Hematopoietic multipotent progenitor cell treated with erythropoietin and hydrocortisone succinate and interleukin-3 and kit ligand, for 6 days (in vitro differentiated cells): ENCODE results near the gene PRKX.
"Not testable (repeated sequence)": the region's sequence is repeated elsewhere in the genome, so short reads cannot be mapped to it uniquely, and the experiment has no call there.

ENCODE experiments used
- DNase-seq: peaks from one replicate; pipeline ENCODE4 v3.0.0-alpha.2; 2015

The PRKX gene

GRCh38 chrX:3713225-3713936, at the start of gene PRKX:
Gene PRKX, minus strand, starts transcription at chrX:3713649. Its CDS starts 396 bp downstream, at chrX:3713253.
- peak; percentile 67 for DNase-seq

- DNase-seq: no peak
Measured at GRCh38 chrX:3763111-3763510, 49.7 kb upstream of the PRKX start.

GRCh38 chrX:3757510-3758025, 44.1 kb upstream of the PRKX start:
- DNase-seq: no peak

GRCh38 chrX:3748052-3748559, 34.7 kb upstream of the PRKX start:
- DNase-seq: peak; percentile 8

GRCh38 chrX:3743801-3744439, 30.5 kb upstream of the PRKX start:
- DNase-seq: peak; percentile 61

- DNase-seq: not testable (repeated sequence)
Measured at GRCh38 chrX:3740946-3741345, 27.5 kb upstream of the PRKX start.

- peak; percentile 10 for DNase-seq
Measured at GRCh38 chrX:3738509-3738908, 25.1 kb upstream of the PRKX start.

- DNase-seq: not testable (repeated sequence)
Measured at GRCh38 chrX:3736536-3736935, 23.1 kb upstream of the PRKX start.

GRCh38 chrX:3735891-3736290, 22.4 kb upstream of the PRKX start:
- DNase-seq: not testable (repeated sequence)

- not testable (repeated sequence) for DNase-seq
Measured at GRCh38 chrX:3734456-3734855, 21.0 kb upstream of the PRKX start.

- DNase-seq: no peak
Measured at GRCh38 chrX:3733043-3733430, 19.6 kb upstream of the PRKX start.

GRCh38 chrX:3732326-3733042, 19.0 kb upstream of the PRKX start:
- DNase-seq: not testable (repeated sequence)

GRCh38 chrX:3728454-3728853, 15.0 kb upstream of the PRKX start:
- DNase-seq: no peak

GRCh38 chrX:3723460-3723859, 10.0 kb upstream of the PRKX start:
- not testable (repeated sequence) for DNase-seq

GRCh38 chrX:3717742-3718420, 4.4 kb upstream of the PRKX start:
- DNase-seq: peak; percentile 23

GRCh38 chrX:3715921-3716320, 2.5 kb upstream of the PRKX start:
- no peak for DNase-seq

- DNase-seq: not testable (repeated sequence)
Measured at GRCh38 chrX:3714706-3715479, 1.4 kb upstream of the PRKX start.

- peak; percentile 18 for DNase-seq
Measured at GRCh38 chrX:3713937-3714434, 537 bp upstream of the PRKX start.

GRCh38 chrX:3712870-3713224, 602 bp downstream of the PRKX start:
- DNase-seq: peak; percentile 9

- peak; percentile 31 for DNase-seq
Measured at GRCh38 chrX:3712051-3712869, 1.2 kb downstream of the PRKX start.
